Right ventricle myocardium superior (tissue), 1 donor: ENCODE measurements around the gene SPINK7. TPM values are rescaled to one million over a fixed set of nuclear protein-coding genes. Genes with fewer than 3 reads are reported as not detected.
"Not testable (repeated sequence)": the region's sequence is repeated elsewhere in the genome, so short reads cannot be mapped to it uniquely, and the experiment has no call there.

Source experiments
- ATAC-seq: fragments of 200-7000 bp; cut with Tn5 transposase; one replicate; pipeline ENCODE4 v1.9.1; 2020; ENCODE audit warnings: mild to moderate bottlenecking; ENCODE audit not compliant: poor library complexity
- DNase-seq: peaks from one replicate; pipeline ENCODE4 v3.0.0-alpha.2; 2020
- intact Hi-C: fragments of 100-400 bp; cut with DNase I; formaldehyde crosslinking; loops from one replicate; pipeline ENCODE4 v1.11.2; 2022
- long read RNA-seq: library from polyadenylated mRNA; unstranded; transcript quantifications from one replicate; pipeline ENCODE4 v2.0.0, GENCODE V29; 2021
- total RNA-seq: library from RNA; stranded (reverse); fragmentation: NEBNext Ultra II Directional; extraction: Animal tissue kit (Norgen Biotek cat#: 25700); gene quantifications from one replicate; pipeline ENCODE4 v1.2.1, GENCODE V29; 2021
- donor health status: DM: no; HTN: yes; CAD: no; lungs with severe emphysema.

The SPINK7 gene
- total RNA-seq = not detected
- long read RNA-seq = 0 reads

DNA sequence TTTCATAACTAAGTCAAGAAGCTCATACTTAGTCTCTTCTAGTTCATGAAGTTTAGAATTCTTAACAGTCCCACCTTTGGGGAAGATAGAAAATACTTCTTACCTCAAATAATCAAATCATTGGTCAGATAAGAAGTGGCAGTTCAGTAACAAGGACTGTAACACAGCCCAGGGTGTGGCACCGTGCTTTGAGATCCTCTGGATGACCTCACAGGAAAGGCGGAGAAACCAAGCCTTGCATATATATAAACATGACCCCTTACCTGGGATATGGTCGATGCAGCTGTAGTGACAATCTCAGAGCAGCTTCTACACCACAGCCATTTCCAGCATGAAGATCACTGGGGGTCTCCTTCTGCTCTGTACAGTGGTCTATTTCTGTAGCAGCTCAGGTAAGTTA lies at the start of gene SPINK7:
TSS of gene SPINK7 (plus strand) at position 271 of the 400 bp plus-strand sequence. CDS start at position 332, 61 bp downstream.
- intact Hi-C loops = no loop called here
- ATAC-seq = no peak
- no peak for DNase-seq

DNA sequence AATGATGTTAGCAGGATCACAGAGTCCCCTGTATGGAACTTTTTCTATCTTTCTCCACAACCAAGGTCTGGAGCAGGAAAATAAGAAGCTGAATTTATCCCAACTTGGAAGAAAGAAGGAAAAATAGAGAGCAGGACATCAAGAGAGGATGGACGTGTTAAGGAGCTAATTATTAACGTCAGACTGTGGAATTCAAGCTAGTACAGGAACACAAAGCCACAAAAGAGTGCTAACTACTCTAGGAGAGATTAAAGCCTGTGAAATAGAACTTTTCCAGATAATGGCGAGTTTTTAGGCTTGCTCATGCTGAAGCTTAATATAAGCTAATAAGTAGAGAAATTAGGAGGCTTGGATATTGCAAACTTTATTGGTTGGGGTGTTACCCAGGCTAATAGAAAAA lies 44.3 kb upstream of the SPINK7 start:
- intact Hi-C loops = no loop called here
- no peak for DNase-seq
- ATAC-seq = no peak

DNA sequence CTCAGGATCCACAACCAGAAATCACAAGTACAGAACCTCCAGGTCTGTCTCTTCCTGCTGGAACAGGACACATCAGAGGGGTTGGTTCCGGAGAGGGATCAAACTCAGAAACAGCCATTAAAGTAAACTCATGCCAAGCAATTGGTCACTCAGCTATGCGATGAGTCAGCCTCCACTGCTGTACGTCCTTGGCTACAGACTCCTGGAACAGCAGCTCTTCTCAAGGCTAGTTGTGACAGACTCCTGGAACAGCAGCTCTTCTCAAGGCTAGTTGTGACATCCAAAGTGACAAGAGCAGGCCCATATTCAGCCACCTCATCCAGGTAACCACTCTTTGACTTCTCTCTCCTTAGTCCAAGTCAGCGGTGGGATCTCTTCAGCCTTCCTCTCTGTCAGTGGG lies 43.7 kb upstream of the SPINK7 start, which contains the start of gene SPINK13:
TSS of gene SPINK13 (plus strand) at position 229 of the 400 bp plus-strand sequence. CDS start 1,279 bp downstream, outside the sequence.
- no peak for ATAC-seq
- no peak for DNase-seq
- intact Hi-C loops = no loop called here

DNA sequence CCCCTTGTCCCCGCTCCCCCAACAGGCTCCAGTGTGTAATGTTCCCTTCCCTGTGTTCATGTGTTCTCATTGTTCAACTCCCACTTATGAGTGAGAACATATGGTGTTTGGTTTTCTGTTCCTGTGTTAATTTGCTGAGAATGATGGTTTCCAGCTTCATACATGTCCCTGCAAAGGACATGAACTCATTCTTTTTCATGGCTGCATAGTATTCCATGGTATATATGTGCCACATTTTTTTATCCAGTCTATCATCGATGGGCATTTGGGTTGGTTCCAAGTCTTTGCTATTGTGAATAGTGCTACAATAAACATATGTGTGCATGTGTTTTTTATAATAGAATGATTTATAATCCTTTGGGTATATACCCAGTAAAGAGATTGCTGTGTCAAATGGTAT lies 37.1 kb upstream of the SPINK7 start:
- ATAC-seq, DNase-seq, intact Hi-C loops: not testable (repeated sequence)

DNA sequence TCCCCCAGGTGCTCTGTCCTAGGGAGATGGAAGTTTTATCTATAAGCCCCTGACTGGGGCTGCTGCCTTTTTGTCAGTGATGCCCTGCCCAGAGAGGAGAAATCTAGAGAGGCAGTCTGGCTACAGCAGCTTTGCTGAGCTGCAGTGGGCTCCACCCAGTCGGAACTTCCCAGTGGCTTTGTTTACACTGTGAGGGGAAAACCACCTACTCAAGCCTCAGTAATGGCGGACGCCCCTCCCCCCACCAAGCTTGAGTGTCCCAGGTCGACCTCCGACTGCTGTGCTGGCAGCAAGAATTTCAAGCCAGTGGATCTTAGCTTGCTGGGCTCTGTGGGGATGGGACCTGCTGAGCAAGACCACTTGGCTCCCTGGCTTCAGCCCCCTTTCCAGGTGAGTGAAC lies 31.3 kb upstream of the SPINK7 start:
- intact Hi-C loops, DNase-seq, ATAC-seq: not testable (repeated sequence)

DNA sequence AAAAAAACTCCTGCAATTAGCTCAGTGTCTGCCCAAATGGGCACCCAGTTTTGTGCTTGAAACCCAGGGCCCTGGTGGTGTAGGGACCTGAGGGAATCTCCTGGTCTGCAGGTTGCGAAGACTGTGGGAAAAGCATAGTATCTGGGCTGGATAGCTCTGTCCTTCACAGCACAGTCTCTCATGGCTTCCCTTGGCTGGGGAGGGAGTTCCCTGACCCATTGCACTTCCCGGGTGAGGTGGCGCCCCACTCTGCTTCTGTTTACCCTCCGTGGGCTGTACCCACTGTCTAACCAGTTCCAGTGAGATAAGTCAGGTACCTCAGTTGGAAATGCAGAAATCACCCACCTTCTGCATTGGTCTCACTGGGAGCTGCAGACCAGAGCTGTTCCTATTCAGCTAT lies 30.9 kb upstream of the SPINK7 start:
- DNase-seq, ATAC-seq, intact Hi-C loops: not testable (repeated sequence)

DNA sequence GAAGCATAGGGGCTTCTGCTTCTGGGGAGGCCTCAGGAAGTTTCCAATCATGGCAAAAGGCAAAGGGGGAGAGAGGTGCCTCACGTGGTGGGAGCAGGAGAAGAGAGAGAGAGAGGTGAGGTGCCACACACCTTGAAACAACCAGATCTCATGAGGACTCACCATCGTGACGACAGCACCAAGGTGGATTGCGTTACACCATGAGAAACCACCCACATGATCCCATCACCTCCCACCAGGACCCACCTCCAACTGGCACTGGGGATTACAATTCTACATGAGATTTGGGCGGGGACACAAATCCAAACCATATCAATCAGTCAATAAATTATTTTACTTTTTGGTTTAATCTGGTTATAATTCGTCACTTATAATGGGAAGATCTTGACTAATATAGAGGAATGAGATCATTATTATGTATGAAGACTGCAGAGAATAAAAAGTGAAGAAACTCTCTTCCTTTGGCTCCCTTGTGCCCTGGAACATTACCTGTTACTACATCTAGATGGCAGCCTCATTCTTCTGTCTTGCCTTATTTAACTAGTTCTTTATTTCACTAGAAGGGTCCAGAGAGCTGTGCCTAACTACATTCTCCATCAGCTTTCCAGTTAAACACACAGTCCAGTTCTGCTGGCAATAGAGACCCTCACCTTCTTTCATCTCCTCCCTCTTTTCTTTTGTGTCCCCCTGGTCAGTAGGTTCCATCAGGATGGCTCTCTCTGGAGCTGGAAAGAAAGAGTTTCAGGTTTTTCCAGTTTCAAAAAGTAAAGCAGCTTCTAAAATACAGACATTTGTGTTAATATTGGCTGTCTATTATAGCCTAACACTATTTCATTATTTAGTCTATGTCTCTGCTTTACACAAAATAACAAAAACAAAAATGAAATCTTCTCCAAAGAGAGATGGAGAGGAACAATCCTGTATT lies 21.7 kb upstream of the SPINK7 start:
- intact Hi-C loops = loop anchor here (10.0 kb wide), 1 partner anchor 434 kb away; no protein-coding TSS in a partner anchor
- DNase-seq (no peak), ATAC-seq (no peak)

DNA sequence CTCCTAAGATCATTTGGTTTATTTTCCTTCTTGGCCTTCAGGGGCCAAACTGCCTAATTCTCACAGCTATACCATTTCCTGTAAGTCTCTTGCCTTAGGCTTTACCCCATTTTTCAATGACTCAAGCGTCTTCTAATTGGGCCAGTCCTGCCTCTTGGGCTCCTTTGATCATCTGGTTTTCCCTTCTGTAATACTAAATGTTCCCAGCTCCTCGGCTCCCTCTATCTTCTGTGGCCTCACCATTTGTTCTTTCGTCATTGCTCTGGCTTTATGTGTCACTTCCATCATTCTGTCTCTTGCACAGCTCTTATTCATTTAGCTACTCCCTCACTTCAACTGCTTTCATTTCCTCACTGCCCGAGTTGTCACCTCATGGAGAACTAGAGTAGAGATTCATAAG lies 14.5 kb upstream of the SPINK7 start:
- intact Hi-C loops = loop anchor here (10.0 kb wide), 1 partner anchor 427 kb away; no protein-coding TSS in a partner anchor
- DNase-seq = no peak
- ATAC-seq = no peak

DNA sequence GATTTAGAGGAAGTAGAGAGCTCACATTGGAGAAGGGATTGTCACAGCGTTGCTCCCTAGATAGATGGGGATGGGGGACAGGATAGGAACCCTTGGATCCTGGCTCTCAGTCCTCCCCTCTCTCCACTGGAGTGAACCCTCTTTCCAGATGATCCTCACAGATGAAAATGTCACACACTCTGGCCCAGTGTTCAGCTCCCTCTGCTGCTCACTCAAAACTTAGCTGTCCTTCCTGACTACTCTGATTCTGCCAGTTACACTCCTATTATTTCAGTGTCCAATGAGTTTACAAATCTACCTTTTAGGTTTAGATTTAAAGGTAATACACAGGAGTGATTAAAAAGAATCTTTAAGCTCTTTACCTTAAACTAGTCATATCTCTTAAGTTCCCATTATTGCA lies 5.8 kb upstream of the SPINK7 start:
- ATAC-seq (no peak), DNase-seq (no peak)
- intact Hi-C loops = no loop called here

DNA sequence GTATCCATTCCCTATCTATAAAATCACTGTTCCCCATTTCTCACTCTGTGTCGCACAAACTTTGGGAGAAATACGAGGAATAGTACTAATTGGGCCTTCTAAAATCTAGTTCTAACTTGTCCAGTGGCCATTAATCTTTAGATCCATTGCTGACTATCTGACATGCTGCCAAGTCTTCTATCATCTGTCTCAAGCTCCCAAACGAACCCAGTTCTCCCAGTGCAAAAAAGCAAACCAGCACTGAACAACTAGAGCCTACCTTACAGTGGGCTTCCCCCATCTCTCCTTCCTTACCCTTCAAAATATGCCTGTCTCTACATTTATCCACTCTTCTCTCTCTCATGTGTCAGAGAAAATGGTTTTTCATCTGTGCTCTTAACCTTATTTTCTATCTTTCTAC lies 3.2 kb upstream of the SPINK7 start:
- no peak for ATAC-seq
- no peak for DNase-seq
- intact Hi-C loops = no loop called here

DNA sequence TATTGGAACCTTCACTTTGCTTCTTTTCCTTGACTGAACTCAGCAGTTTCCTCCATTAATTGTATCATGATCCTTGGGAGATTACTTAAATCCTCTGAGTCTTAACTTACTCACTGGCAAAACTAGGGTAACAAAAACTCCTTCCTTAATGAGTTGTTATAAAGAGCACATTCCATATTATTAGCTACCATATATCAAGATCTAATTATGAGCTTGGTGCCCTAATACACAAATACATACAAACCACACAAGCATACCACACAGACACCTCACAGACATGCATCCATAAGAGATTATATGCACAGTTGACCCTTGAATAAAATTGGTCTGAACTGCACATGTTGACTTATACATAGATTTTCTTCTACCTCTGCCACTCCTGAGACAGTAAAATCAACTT lies 2.5 kb upstream of the SPINK7 start:
- intact Hi-C loops = no loop called here
- ATAC-seq (no peak), DNase-seq (no peak)

DNA sequence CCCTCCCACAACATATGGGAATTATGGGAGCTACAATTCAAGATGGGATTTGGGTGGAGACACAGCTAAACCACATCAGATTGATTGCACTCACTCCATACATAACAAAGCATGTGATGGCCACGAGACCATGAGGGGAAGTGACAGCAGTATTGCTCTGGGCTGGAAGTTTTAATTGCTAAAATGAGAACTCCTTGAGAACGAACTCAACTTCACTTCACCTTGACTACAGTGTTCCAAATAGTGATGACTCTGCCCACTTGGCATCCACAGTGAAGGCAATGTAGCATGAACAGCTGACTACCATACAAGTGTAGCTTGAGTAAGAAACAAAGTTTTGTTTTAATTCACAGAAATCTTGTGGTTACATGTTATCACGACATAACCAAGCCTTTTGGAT lies 739 bp upstream of the SPINK7 start:
- intact Hi-C loops = no loop called here
- DNase-seq = no peak
- no peak for ATAC-seq

DNA sequence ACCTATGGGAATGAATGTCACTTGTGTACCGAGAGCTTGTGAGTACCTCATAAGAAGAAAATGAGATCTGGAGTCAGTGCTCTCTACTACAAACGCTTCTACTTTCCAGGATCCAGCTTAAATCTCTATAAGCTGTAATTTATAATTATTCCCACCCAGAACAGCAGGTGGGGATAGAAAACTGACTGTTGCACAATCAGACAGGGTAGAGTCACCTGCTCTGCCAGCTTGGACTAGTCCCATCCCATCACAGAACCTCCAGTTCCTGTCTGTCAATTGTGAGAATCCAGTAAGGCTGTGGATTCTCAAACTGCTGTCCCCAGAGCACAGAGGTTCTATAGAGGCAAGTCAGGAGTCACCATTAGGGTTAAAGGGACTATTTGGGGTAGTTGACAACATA lies 2.0 kb downstream of the SPINK7 start:
- ATAC-seq (no peak), DNase-seq (no peak)
- intact Hi-C loops = no loop called here

DNA sequence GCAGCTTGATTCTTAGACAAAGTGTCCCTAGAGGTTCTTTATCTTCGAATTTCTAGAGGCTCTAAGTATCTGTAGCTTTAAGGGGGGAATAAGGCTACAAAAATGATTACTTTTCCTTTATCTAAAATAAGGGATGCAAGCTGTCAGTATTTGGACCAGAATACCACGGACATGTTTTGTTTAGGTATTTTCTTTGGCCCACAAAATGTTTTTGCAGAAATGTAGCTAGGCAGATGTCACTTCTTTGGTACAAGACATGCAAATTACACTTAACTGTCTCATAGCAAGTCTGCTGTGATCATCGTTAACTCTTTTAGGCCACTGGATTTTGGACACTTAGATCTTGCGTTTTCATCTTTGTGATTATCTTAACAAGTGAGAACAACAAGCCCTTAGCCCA lies 2.5 kb downstream of the SPINK7 start:
- intact Hi-C loops = no loop called here
- DNase-seq = no peak
- ATAC-seq = no peak

DNA sequence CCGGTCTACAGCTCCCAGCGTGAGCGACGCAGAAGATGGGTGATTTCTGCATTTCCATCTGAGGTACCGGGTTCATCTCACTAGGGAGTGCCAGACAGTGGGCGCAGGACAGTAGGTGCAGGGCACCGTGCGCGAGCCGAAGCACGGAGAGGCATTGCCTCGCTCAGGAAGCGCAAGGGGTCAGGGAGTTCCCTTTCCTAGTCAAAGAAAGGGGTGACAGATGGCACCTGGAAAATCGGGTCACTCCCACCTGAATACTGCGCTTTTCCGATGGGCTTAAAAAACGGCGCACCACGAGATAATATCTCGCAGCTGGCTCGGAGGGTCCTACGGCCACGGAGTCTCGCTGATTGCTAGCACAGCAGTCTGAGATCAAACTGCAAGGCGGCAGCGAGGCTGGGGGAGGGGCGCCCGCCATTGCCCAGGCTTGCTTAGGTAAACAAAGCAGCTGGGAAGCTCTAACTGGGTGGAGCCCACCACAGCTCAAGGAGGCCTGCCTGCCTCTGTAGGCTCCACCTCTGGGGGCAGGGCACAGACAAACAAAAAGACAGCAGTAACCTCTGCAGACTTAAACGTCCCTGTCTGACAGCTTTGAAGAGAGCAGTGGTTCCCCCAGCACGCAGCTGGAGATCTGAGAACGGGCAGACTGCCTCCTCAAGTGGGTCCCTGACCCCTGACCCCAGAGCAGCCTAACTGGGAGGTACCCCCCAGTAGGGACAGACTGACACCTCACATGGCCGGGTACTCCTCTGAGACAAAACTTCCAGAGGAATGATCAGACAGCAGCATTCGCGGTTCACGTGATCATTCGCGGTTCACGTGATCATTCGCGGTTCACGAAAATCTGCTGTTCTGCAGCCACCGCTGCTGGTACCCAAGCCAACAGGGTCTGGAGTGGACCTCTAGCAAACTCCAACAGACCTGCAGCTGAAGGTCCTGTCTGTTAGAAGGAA lies 8.1 kb downstream of the SPINK7 start:
- intact Hi-C loops, ATAC-seq: not testable (repeated sequence)
- DNase-seq = peak; percentile 40

DNA sequence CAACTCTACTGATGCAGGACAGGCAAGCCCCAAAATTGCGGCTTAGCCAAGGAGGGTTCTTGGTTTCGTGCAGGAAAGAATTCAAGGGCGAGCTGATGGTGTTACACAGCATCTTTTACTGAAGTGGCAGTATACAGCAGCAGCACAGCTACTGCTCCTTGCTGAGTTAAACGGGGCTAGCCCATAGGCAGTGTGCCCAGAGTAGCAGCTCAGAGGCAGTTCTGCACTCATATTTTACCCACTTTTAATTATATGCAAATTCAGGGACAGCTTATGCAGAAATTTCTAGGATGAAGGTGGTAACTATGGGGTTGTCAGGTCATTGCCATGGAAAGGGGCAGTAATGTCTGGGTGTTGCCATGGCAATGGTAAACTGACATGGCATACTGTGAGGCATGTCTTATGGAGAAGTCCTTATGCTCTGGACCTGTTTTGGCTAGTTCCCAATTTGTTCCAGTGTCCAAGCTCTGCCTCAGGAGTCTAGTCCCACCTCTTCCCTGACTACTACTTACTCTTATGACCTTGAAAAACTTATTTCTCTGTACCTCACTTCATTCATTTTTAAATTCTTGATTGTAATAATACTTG lies 21.1 kb downstream of the SPINK7 start:
- DNase-seq (no peak), ATAC-seq (no peak)
- intact Hi-C loops = no loop called here

DNA sequence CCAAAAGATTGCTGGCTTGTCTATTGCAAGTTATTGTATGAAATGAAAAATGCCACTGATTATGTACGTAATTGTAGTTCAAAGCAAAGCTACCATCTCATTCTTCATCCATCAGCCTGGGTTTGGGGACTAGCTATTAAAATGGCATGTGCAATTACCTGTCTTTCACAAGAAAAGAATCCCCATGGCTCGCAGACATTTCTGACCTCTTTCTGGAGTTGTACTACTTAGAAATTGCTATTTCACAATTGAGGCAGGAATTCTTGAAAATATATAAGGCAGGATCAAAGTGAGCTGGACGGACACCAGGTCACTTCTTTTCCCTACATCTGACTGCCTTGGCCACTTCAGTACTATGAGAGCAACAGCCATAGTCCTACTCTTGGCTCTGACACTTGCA lies 23.0 kb downstream of the SPINK7 start, which contains the start of gene SPINK9:
TSS of gene SPINK9 (plus strand) at position 301 of the 400 bp plus-strand sequence. CDS start at position 356, 55 bp downstream.
- ATAC-seq (no peak), DNase-seq (no peak)
- intact Hi-C loops = no loop called here

DNA sequence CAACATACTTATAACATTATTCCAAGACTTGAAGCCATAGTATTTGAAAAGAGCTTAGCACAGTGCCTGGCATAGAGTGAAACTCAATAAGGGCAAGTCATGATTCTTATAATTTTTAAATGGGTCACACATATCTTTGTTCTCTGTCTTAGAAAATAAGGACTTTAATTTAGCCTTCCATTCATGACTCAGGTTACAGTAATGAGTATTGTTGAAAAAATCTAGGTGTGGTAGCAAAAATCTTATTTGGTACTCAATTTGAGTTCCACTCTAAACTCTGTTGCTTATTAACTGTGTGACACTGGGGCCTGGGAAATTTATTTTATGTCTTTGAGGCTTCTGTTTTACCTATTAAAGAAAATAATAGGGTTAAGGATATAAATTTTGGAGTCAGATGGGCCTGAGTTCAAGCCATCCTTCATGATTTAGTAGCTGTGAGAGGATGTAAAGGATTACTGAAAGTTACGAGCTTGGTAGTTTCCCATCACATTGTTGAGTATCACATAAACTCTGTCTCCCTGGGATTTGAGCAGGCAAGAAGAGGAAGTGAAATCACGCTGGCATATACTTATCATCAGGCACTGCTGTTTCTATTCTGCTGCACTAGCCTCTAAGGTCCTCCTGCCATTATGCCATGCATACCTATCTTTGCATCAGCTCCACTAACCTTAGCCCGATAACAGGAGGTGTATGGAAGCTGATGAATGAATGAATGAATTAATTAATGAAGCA lies 24.6 kb downstream of the SPINK7 start:
- intact Hi-C loops = no loop called here
- no peak for ATAC-seq
- no peak for DNase-seq
